ENCODE measurements around the gene PTGS1.

The PTGS1 gene

DNA sequence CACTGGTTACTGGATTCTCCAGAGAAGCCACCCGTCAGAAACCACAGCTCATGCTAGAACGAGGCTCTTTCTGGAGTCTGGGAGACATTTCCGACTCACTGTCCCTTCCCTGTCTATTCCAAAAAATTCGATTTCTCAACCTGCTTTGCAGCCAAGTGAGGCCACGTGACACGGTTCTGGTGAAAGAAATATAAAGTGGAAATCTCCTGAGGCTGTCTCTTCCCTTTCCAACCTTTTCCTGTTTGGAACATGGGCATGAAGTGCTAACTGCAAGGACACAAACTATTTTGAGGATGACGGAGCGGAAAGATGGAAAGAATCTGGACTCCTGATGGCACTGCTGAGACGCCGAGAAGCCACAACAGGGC is 6.1 kb upstream of the PTGS1 start (continued):
- no peak for TF ChIP-seq ZNF423 (tag by site-specific recombination; IDR thresholded peaks at IDR 0.05)
- no peak for TF ChIP-seq ZSCAN16 (tag by site-specific recombination; IDR thresholded peaks at IDR 0.05)
- no peak for TF ChIP-seq ZNF391 (tag by site-specific recombination; IDR thresholded peaks at IDR 0.05; ENCODE audit: borderline replicate concordance, low read depth)
- no peak for TF ChIP-seq GLI2 (tag by site-specific recombination; IDR thresholded peaks at IDR 0.05; ENCODE audit: borderline replicate concordance, low read depth)
- TF ChIP-seq, protein P1, sequence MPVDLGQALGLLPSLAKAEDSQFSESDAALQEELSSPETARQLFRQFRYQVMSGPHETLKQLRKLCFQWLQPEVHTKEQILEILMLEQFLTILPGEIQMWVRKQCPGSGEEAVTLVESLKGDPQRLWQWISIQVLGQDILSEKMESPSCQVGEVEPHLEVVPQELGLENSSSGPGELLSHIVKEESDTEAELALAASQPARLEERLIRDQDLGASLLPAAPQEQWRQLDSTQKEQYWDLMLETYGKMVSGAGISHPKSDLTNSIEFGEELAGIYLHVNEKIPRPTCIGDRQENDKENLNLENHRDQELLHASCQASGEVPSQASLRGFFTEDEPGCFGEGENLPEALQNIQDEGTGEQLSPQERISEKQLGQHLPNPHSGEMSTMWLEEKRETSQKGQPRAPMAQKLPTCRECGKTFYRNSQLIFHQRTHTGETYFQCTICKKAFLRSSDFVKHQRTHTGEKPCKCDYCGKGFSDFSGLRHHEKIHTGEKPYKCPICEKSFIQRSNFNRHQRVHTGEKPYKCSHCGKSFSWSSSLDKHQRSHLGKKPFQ (tag by site-specific recombination; IDR thresholded peaks at IDR 0.05) = no peak
- TF ChIP-seq WT1 (tag by site-specific recombination; IDR thresholded peaks at IDR 0.05) = no peak
- TF ChIP-seq ZNF169 (tag by site-specific recombination; IDR thresholded peaks at IDR 0.05) = no peak

DNA sequence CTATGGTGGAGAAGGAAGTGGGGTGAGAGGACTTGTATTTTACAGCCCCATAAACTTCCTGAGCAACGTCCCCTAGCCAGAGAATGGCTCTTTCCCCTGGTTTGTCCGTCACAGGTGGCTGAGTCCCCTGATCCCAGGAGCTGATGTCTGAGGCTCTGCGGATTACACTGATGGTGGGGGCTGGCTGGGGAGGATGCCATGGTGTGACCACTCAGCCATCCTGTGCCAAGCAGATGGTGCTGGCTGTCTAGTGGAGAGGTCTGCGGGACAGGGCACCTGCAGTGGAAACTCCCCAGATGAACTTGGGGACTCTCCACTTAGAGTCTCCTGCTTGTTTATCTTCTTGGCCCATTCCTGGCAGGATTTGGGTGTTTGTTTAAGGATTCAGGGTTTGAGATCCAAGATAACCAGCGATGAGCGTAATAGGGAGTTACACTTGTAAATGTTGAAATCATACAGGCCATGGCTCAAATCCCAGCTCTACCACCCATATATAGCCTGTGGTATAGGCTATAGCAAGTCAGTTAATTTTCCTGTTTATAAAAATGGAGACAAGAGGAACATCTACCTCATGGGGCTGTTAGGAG is 4.7 kb upstream of the PTGS1 start:
- ChIA-PET CTCF (interaction anchor here (0.6 to 1.2 kb wide), 3 partner anchors 16 to 266 kb away, joined by 3 to 9 read pairs (median 4); no protein-coding TSS in a partner anchor), POLR2A (no interaction called here)
- Histone ChIP-seq H3K4me1 (ENCODE audit: control insufficient read depth, insufficient read depth, low read length) (no peaks in the 10 kb centered on the region), H3K9me3 (ENCODE audit: control insufficient read depth, insufficient read depth, low read depth, low read length) (no peaks in the 10 kb centered on the region), H3K4me3 (ENCODE audit: low read depth, low read length) (no peak overlapping the region), H3K36me3 (ENCODE audit: control insufficient read depth in 2 of 2, insufficient read depth in 1 of 2, low read length in 2 of 2) (no peaks in the 10 kb centered on the region), H3K27ac (ENCODE audit: extremely low read depth, low read depth, low read length) (no peak overlapping the region)
- TF ChIP-seq ZBTB8A (tag by site-specific recombination; IDR thresholded peaks at IDR 0.05) = no peak
- no peak for TF ChIP-seq ZNF776 (tag by site-specific recombination; IDR thresholded peaks at IDR 0.05; ENCODE audit: borderline replicate concordance)
- no peak for TF ChIP-seq KLF10 (tag by site-specific recombination; IDR thresholded peaks at IDR 0.05)
- no peak for TF ChIP-seq ZNF654 (tag by site-specific recombination; IDR thresholded peaks at IDR 0.05; ENCODE audit: low read depth)
- TF ChIP-seq ZEB2 (tag by site-specific recombination; IDR thresholded peaks at IDR 0.05) = no peak
- no peak for TF ChIP-seq ZNF837 (tag by site-specific recombination; IDR thresholded peaks at IDR 0.05)
- TF ChIP-seq ZBTB17 (tag by site-specific recombination; IDR thresholded peaks at IDR 0.05) = no peak
- no peak for TF ChIP-seq ZNF16 (tag by site-specific recombination; IDR thresholded peaks at IDR 0.05; ENCODE audit: low read depth)
- no peak for TF ChIP-seq OVOL3 (tag by site-specific recombination; IDR thresholded peaks at IDR 0.05)
- TF ChIP-seq KLF1 (tag by site-specific recombination; IDR thresholded peaks at IDR 0.05) = no peak
- TF ChIP-seq, protein P2, sequence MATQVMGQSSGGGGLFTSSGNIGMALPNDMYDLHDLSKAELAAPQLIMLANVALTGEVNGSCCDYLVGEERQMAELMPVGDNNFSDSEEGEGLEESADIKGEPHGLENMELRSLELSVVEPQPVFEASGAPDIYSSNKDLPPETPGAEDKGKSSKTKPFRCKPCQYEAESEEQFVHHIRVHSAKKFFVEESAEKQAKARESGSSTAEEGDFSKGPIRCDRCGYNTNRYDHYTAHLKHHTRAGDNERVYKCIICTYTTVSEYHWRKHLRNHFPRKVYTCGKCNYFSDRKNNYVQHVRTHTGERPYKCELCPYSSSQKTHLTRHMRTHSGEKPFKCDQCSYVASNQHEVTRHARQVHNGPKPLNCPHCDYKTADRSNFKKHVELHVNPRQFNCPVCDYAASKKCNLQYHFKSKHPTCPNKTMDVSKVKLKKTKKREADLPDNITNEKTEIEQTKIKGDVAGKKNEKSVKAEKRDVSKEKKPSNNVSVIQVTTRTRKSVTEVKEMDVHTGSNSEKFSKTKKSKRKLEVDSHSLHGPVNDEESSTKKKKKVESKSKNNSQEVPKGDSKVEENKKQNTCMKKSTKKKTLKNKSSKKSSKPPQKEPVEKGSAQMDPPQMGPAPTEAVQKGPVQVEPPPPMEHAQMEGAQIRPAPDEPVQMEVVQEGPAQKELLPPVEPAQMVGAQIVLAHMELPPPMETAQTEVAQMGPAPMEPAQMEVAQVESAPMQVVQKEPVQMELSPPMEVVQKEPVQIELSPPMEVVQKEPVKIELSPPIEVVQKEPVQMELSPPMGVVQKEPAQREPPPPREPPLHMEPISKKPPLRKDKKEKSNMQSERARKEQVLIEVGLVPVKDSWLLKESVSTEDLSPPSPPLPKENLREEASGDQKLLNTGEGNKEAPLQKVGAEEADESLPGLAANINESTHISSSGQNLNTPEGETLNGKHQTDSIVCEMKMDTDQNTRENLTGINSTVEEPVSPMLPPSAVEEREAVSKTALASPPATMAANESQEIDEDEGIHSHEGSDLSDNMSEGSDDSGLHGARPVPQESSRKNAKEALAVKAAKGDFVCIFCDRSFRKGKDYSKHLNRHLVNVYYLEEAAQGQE (tag by site-specific recombination; IDR thresholded peaks at IDR 0.05) = no peak
- TF ChIP-seq ZNF571 (tag by site-specific recombination; IDR thresholded peaks at IDR 0.05) = no peak
- TF ChIP-seq ZSCAN16 (tag by site-specific recombination; IDR thresholded peaks at IDR 0.05) = no peak
- TF ChIP-seq EGR2 (tag by site-specific recombination; IDR thresholded peaks at IDR 0.05; ENCODE audit: low read depth) = no peak

DNA sequence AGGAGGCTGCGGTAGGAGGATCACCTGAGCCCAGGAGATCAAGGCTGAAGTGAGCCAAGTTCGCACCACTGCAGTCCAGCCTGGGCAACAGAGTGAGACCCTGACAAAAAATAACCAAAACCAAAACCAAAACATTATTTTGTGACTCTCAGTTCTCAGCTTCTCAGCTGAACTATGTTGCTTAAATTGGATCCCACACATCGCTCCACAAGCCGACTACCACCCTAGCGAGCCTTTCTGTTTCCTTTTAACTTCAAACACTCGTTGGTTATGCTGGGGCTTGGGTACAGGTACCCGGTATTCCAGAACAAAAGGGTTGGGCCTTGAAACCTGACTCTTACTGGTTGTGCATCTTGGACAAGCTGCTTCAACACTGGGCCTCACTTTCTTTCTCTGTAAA is 3.8 kb upstream of the PTGS1 start:
- Histone ChIP-seq H3K36me3 (ENCODE audit: control insufficient read depth in 2 of 2, insufficient read depth in 1 of 2, low read length in 2 of 2) (no peaks in the 10 kb centered on the region), H3K4me1 (ENCODE audit: control insufficient read depth, insufficient read depth, low read length) (no peaks in the 10 kb centered on the region), H3K9me3 (ENCODE audit: control insufficient read depth, insufficient read depth, low read depth, low read length) (no peaks in the 10 kb centered on the region), H3K27ac (ENCODE audit: extremely low read depth, low read depth, low read length) (no peak overlapping the region), H3K4me3 (ENCODE audit: low read depth, low read length) (no peak overlapping the region)
- ChIA-PET POLR2A (no interaction called here), CTCF (interaction anchor here (0.8 to 1.2 kb wide), 2 partner anchors 12 to 269 kb away, joined by 3 read pairs; no protein-coding TSS in a partner anchor)
- TF ChIP-seq, protein P3, sequence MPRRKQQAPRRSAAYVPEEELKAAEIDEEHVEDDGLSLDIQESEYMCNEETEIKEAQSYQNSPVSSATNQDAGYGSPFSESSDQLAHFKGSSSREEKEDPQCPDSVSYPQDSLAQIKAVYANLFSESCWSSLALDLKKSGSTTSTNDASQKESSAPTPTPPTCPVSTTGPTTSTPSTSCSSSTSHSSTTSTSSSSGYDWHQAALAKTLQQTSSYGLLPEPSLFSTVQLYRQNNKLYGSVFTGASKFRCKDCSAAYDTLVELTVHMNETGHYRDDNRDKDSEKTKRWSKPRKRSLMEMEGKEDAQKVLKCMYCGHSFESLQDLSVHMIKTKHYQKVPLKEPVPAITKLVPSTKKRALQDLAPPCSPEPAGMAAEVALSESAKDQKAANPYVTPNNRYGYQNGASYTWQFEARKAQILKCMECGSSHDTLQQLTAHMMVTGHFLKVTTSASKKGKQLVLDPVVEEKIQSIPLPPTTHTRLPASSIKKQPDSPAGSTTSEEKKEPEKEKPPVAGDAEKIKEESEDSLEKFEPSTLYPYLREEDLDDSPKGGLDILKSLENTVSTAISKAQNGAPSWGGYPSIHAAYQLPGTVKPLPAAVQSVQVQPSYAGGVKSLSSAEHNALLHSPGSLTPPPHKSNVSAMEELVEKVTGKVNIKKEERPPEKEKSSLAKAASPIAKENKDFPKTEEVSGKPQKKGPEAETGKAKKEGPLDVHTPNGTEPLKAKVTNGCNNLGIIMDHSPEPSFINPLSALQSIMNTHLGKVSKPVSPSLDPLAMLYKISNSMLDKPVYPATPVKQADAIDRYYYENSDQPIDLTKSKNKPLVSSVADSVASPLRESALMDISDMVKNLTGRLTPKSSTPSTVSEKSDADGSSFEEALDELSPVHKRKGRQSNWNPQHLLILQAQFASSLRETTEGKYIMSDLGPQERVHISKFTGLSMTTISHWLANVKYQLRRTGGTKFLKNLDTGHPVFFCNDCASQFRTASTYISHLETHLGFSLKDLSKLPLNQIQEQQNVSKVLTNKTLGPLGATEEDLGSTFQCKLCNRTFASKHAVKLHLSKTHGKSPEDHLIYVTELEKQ (tag by site-specific recombination; IDR thresholded peaks at IDR 0.05; ENCODE audit: borderline replicate concordance) = no peak
- TF ChIP-seq KLF10 (tag by site-specific recombination; IDR thresholded peaks at IDR 0.05) (no peak), ZNF10 (tag by site-specific recombination; IDR thresholded peaks at IDR 0.05) (no peak), KLF8 (tag by site-specific recombination; IDR thresholded peaks at IDR 0.05) (no peak)
- TF ChIP-seq, protein P4, sequence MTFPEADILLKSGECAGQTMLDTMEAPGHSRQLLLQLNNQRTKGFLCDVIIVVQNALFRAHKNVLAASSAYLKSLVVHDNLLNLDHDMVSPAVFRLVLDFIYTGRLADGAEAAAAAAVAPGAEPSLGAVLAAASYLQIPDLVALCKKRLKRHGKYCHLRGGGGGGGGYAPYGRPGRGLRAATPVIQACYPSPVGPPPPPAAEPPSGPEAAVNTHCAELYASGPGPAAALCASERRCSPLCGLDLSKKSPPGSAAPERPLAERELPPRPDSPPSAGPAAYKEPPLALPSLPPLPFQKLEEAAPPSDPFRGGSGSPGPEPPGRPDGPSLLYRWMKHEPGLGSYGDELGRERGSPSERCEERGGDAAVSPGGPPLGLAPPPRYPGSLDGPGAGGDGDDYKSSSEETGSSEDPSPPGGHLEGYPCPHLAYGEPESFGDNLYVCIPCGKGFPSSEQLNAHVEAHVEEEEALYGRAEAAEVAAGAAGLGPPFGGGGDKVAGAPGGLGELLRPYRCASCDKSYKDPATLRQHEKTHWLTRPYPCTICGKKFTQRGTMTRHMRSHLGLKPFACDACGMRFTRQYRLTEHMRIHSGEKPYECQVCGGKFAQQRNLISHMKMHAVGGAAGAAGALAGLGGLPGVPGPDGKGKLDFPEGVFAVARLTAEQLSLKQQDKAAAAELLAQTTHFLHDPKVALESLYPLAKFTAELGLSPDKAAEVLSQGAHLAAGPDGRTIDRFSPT (tag by site-specific recombination; IDR thresholded peaks at IDR 0.05) = no peak
